Right lobe of liver (tissue), 4 donors: ENCODE measurements around the gene MOGAT1.
"Not testable (repeated sequence)": the region's sequence is repeated elsewhere in the genome, so short reads cannot be mapped to it uniquely, and the experiment has no call there.

ENCODE experiments used
- CTCF ChIP-seq, 4 donors: fragments of 200-600 bp in 3 of 4; fragments of 450-650 bp in 1 of 4; IDR thresholded peaks; one replicate each; pipeline versions ENCODE4 v1.5.1 to v1.8.0; 2016 to 2022; ENCODE audit warnings: antibody characterized with exemption in 4 of 4, mild to moderate bottlenecking in 2 of 4
- POLR2A ChIP-seq: fragments of 450-650 bp; IDR thresholded peaks from one replicate; pipeline ENCODE4 v1.6.1; 2017; ENCODE audit warnings: antibody characterized with exemption, mild to moderate bottlenecking
- donor health status: DM: no; HTN: no; CAD: no.
- donor health status: DM: no; HTN: no; CAD: no.
- donor health status: DM: no; HTN: yes; CAD: no.

DNA sequence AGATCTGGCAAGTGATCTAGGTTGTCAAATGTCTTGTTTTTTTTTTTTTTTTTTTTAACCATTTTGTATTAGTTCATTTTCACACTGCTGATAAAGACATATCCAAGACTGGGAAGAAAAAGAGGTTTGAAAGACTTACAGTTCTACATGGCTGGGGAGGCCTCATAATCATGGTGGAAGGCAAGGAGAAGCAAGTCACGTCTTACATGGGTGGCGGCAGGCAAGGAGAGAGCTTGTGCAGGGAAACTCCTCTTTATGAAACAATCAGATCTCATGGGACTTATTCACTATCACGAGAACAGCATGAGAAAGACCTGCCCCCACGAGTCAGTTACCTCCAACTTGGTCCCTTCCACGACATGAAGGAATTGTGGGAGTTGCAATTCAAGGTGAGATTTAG lies 22.0 kb downstream of the MOGAT1 start:
- TF ChIP-seq CTCF (IDR thresholded peaks at IDR 0.05); POLR2A: not testable (repeated sequence)
